HepG2 (cell line): ENCODE measurements around the gene AJUBA. TPM values are rescaled to one million over a fixed set of nuclear protein-coding genes. Genes with fewer than 3 reads are reported as not detected.

Source experiments
- ARNT ChIP-seq: fragments of 450-650 bp; IDR thresholded peaks from 2 replicates; pipeline ENCODE4 v1.6.1; 2017
- ARNTL ChIP-seq: sonication (generic); formaldehyde crosslinking; IDR thresholded peaks from 2 replicates; pipeline ENCODE4 v1.4.0; 2020; ENCODE audit warnings: mild to moderate bottlenecking, missing genetic modification reagents
- BCL6 ChIP-seq: IDR thresholded peaks from 2 replicates; pipeline ENCODE4 v1.6.1; 2016; ENCODE audit warnings: missing genetic modification reagents, missing compliant biosample characterization
- FOXC1 ChIP-seq: sonication (generic); formaldehyde crosslinking; IDR thresholded peaks from 2 replicates; pipeline ENCODE4 v1.8.0; 2022; ENCODE audit warnings: mild to moderate bottlenecking, missing genetic modification reagents, borderline replicate concordance
- HDAC1 ChIP-seq: sonication (generic); formaldehyde crosslinking; IDR thresholded peaks from 2 replicates; pipeline ENCODE4 v1.5.1; 2020; ENCODE audit warnings: mild to moderate bottlenecking, missing genetic modification reagents
- IRX3 ChIP-seq: sonication (generic); formaldehyde crosslinking; IDR thresholded peaks from 2 replicates; pipeline ENCODE4 v1.8.1; 2023; ENCODE audit warnings: mild to moderate bottlenecking, low read depth, missing genetic modification reagents, borderline replicate concordance
- MTA1 ChIP-seq: sonication (generic); formaldehyde crosslinking; IDR thresholded peaks from 2 replicates; pipeline ENCODE4 v1.4.0; 2020; ENCODE audit warnings: missing genetic modification reagents, mild to moderate bottlenecking, borderline replicate concordance
- PHF20 ChIP-seq: sonication (generic); formaldehyde crosslinking; IDR thresholded peaks from 2 replicates; pipeline ENCODE4 v1.5.0; 2020; ENCODE audit warnings: mild to moderate bottlenecking, missing genetic modification reagents
- PLSCR1 ChIP-seq: sonication (generic); formaldehyde crosslinking; IDR thresholded peaks from 2 replicates; pipeline ENCODE4 v1.5.0; 2020; ENCODE audit warnings: missing genetic modification reagents, mild to moderate bottlenecking, borderline replicate concordance
- RBAK ChIP-seq: sonication (generic); formaldehyde crosslinking; IDR thresholded peaks from 2 replicates; pipeline ENCODE4 v1.5.1; 2020; ENCODE audit warnings: mild to moderate bottlenecking, missing genetic modification reagents
- RCOR2 ChIP-seq: IDR thresholded peaks from 2 replicates; pipeline ENCODE4 v1.6.1; 2016; ENCODE audit warnings: missing biosample characterization, missing genetic modification reagents
- RNF2 ChIP-seq: fragments of 450-650 bp; conservative IDR thresholded peaks from 2 replicates; pipeline ENCODE4 v1.6.1; 2016; ENCODE audit warnings: low read depth
- SMAD1 ChIP-seq: sonication (generic); formaldehyde crosslinking; IDR thresholded peaks from 2 replicates; pipeline ENCODE4 v1.4.0; 2020; ENCODE audit warnings: missing genetic modification reagents, low read depth, mild to moderate bottlenecking, borderline replicate concordance
- SMARCE1 ChIP-seq: fragments of 450-650 bp; IDR thresholded peaks from 2 replicates; pipeline ENCODE4 v1.6.1; 2017; ENCODE audit warnings: borderline replicate concordance
- SP140L ChIP-seq: sonication (generic); formaldehyde crosslinking; IDR thresholded peaks from 2 replicates; pipeline ENCODE4 v1.4.0; 2020; ENCODE audit warnings: missing genetic modification reagents, borderline replicate concordance
- TEF ChIP-seq: sonication (generic); formaldehyde crosslinking; IDR thresholded peaks from 2 replicates; pipeline ENCODE4 v1.5.0; 2020; ENCODE audit warnings: missing genetic modification reagents
- WIZ ChIP-seq: sonication (generic); formaldehyde crosslinking; IDR thresholded peaks from 2 replicates; pipeline ENCODE4 v1.5.1; 2020; ENCODE audit warnings: mild to moderate bottlenecking, missing genetic modification reagents
- YEATS2 ChIP-seq: sonication (generic); formaldehyde crosslinking; IDR thresholded peaks from 2 replicates; pipeline ENCODE4 v1.4.0; 2020; ENCODE audit warnings: missing genetic modification reagents, borderline replicate concordance
- ZBTB21 ChIP-seq: sonication (generic); formaldehyde crosslinking; IDR thresholded peaks from 2 replicates; pipeline ENCODE4 v1.4.0; 2020; ENCODE audit warnings: missing genetic modification reagents
- ZBTB46 ChIP-seq: sonication (generic); formaldehyde crosslinking; IDR thresholded peaks from 2 replicates; pipeline ENCODE4 v1.4.0; 2020; ENCODE audit warnings: mild to moderate bottlenecking, missing genetic modification reagents, borderline replicate concordance
- ZC3H4 ChIP-seq: sonication (generic); formaldehyde crosslinking; IDR thresholded peaks from 2 replicates; pipeline ENCODE4 v1.4.0; 2020; ENCODE audit warnings: missing genetic modification reagents, borderline replicate concordance
- ZNF33A ChIP-seq: sonication (generic); formaldehyde crosslinking; IDR thresholded peaks from 2 replicates; pipeline ENCODE4 v1.5.1; 2020; ENCODE audit warnings: missing genetic modification reagents, mild to moderate bottlenecking, moderate library complexity, borderline replicate concordance
- ZNF614 ChIP-seq: IDR thresholded peaks from 2 replicates; pipeline ENCODE4 v1.6.1; 2018; ENCODE audit warnings: missing biosample characterization, missing genetic modification reagents, inconsistent platforms, borderline replicate concordance
- ZNF788 ChIP-seq: sonication (generic); formaldehyde crosslinking; IDR thresholded peaks from 2 replicates; pipeline ENCODE4 v1.5.0; 2020; ENCODE audit warnings: mild to moderate bottlenecking, missing genetic modification reagents, borderline replicate concordance
- ZSCAN20 ChIP-seq: sonication (generic); formaldehyde crosslinking; IDR thresholded peaks from 2 replicates; pipeline ENCODE4 v1.4.0; 2020; ENCODE audit warnings: missing genetic modification reagents, mild to moderate bottlenecking, borderline replicate concordance
- polyA plus RNA-seq, 8 experiments: library from polyadenylated mRNA; depleted of rRNA in 3 of 8; stranded (reverse) in 7 of 8; unstranded in 1 of 8; fragments of >200 nt; fragmentation: Illumina TruSeq in 4 of 8; extraction: Trizol in 4 of 8; gene quantifications; 2 replicates each; pipeline versions ENCODE4 v1.2.1 to v1.2.3, GENCODE V29; 2011 to 2016; ENCODE audit warnings: low read depth in 4 of 8, missing spikeins in 1 of 8, mixed read lengths in 1 of 8; ENCODE audit not compliant: insufficient read depth in 1 of 8
- total RNA-seq, 5 experiments: library from RNA; depleted of rRNA; stranded (reverse); fragments of >200 nt; fragmentation: Illumina TruSeq; extraction: Trizol; gene quantifications; 2 replicates each; pipeline ENCODE4 v1.2.3, GENCODE V29; 2016; ENCODE audit warnings: low read depth in 1 of 5
- TF ChIP-seq, protein P1 (sequence below), 2 experiments: fragments of 450-650 bp in 1 of 2; sonication (generic) in 1 of 2; formaldehyde crosslinking; IDR thresholded peaks; 2 replicates each; pipeline versions ENCODE4 v1.5.0 to v1.8.0; 2020 to 2022; ENCODE audit warnings: mild to moderate bottlenecking in 1 of 2, missing genetic modification reagents in 1 of 2

AJUBA gene
- total and polyA plus RNA-seq, 2 of the 13 experiments (the other 11 are each of a cell fraction or from before 2014, with no cell fraction given), result 157 to 241 TPM

- no peak for TF ChIP-seq MTA1 (CRISPR knock-in tag)
- TF ChIP-seq, protein P1, sequence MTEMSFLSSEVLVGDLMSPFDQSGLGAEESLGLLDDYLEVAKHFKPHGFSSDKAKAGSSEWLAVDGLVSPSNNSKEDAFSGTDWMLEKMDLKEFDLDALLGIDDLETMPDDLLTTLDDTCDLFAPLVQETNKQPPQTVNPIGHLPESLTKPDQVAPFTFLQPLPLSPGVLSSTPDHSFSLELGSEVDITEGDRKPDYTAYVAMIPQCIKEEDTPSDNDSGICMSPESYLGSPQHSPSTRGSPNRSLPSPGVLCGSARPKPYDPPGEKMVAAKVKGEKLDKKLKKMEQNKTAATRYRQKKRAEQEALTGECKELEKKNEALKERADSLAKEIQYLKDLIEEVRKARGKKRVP (CRISPR knock-in tag; IDR thresholded peaks at IDR 0.05), result 0 out of 4 replicates have a peak, but pooled peaks of 1 of the 2 experiments have one; percentile 4
- no peak for TF ChIP-seq ZBTB21 (CRISPR knock-in tag)
- TF ChIP-seq RBAK (CRISPR knock-in tag), result no peak
- no peak for TF ChIP-seq ZSCAN20 (CRISPR knock-in tag)
- peak; percentile 66; the same call in 1 of the 2 replicates for TF ChIP-seq PLSCR1 (CRISPR knock-in tag)
- TF ChIP-seq FOXC1, result 0 out of 2 replicates have a peak, but pooled peaks have one; percentile 6
- TF ChIP-seq SMARCE1, result no peak
- no peak for TF ChIP-seq BCL6
- TF ChIP-seq ZNF614, result 0 out of 2 replicates have a peak, but pooled peaks have one; percentile 26
- no peak for TF ChIP-seq YEATS2 (CRISPR knock-in tag)
- no peak for TF ChIP-seq ZNF788
- TF ChIP-seq ZC3H4 (CRISPR knock-in tag), result peak; percentile 40; the same call in 1 of the 2 replicates
- no peak for TF ChIP-seq RNF2
- peak; percentile 18; the same call in 1 of the 2 replicates for TF ChIP-seq IRX3 (CRISPR knock-in tag)
- TF ChIP-seq HDAC1 (CRISPR knock-in tag), result no peak; the same call in 1 of the 2 replicates
- no peak for TF ChIP-seq ARNT
- TF ChIP-seq TEF (CRISPR knock-in tag), result no peak
- 0 out of 2 replicates have a peak, but pooled peaks have one; percentile 54 for TF ChIP-seq ZBTB46
- TF ChIP-seq ZNF33A, result no peak
- no peak for TF ChIP-seq RCOR2 (CRISPR knock-in tag)
- TF ChIP-seq PHF20, result no peak
- 0 out of 2 replicates have a peak, but pooled peaks have one; percentile 6 for TF ChIP-seq SMAD1 (CRISPR knock-in tag)
- TF ChIP-seq SP140L (CRISPR knock-in tag), result no peak; the same call in 1 of the 2 replicates
- 0 out of 2 replicates have a peak, but pooled peaks have one; percentile 18 for TF ChIP-seq WIZ (CRISPR knock-in tag)
- TF ChIP-seq ARNTL (CRISPR knock-in tag), result peak; percentile 54; the same call in 1 of the 2 replicates
Measured at GRCh38 chr14:22928237-22929103, 53.9 kb downstream of the AJUBA start (continued).
